Keratinocyte (primary cell): ENCODE measurements around the gene C9orf85.

Source experiments
- EZH2 ChIP-seq: IDR thresholded peaks from one replicate; pipeline ENCODE4 v1.6.1; 2012; ENCODE audit warnings: inconsistent platforms, mild to moderate bottlenecking, low read length, moderate library complexity
- TF ChIP-seq, protein P1 (sequence below), 3 experiments: IDR thresholded peaks in 1 of 3; conservative IDR thresholded peaks in 1 of 3; optimal IDR thresholded peaks in 1 of 3; 2 replicates in 2 of 3; 3 replicates in 1 of 3; pipeline versions ENCODE3 to v1.5.1; 2011; ENCODE audit warnings: low read length in 3 of 3, mild to moderate bottlenecking in 3 of 3, moderate library complexity in 2 of 3, control low read depth in 1 of 3, inconsistent platforms in 1 of 3; ENCODE audit not compliant: insufficient read depth in 2 of 3; ENCODE audit errors: extremely low read depth in 1 of 3

DNA sequence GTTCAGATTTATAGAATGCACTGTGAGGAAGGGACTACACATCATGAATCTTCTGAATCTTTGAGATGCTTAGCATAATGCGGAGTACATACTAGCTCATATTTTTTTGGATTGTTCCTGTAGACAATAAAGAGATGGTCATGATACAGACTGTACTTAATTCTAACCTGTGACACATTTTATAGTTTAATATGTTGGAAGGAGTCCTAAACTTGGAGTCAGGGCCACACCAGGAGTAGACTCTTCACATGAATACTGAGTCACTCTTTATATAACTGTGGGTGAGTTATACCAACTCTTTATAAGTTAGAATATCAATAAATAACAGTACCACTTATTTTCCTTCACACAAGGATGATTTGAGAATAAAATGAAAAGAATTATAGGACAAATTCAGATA, 16.9 kb downstream of the C9orf85 start:
- TF ChIP-seq, protein P1, sequence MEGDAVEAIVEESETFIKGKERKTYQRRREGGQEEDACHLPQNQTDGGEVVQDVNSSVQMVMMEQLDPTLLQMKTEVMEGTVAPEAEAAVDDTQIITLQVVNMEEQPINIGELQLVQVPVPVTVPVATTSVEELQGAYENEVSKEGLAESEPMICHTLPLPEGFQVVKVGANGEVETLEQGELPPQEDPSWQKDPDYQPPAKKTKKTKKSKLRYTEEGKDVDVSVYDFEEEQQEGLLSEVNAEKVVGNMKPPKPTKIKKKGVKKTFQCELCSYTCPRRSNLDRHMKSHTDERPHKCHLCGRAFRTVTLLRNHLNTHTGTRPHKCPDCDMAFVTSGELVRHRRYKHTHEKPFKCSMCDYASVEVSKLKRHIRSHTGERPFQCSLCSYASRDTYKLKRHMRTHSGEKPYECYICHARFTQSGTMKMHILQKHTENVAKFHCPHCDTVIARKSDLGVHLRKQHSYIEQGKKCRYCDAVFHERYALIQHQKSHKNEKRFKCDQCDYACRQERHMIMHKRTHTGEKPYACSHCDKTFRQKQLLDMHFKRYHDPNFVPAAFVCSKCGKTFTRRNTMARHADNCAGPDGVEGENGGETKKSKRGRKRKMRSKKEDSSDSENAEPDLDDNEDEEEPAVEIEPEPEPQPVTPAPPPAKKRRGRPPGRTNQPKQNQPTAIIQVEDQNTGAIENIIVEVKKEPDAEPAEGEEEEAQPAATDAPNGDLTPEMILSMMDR (optimal IDR thresholded peaks at IDR 0.05 in 1 of 3, IDR thresholded peaks at IDR 0.05 in 1 of 3, conservative IDR thresholded peaks at IDR 0.05 in 1 of 3; ENCODE audit: extremely low read depth in 1 of 3, insufficient read depth in 2 of 3, low read length in 3 of 3), result no peak
- no peak for TF ChIP-seq EZH2
